Heart right ventricle (tissue), 16 donors: Measurements from ENCODE around the gene CHMP1A. TPM values are rescaled to one million over a fixed set of nuclear protein-coding genes. Genes with fewer than 3 reads are reported as not detected.
A peak's percentile ranks its signal among the peaks of the same experiment; 100 is the strongest.

Source experiments
- ATAC-seq, 8 donors: fragments of 200-7000 bp; cut with Tn5 transposase; one replicate each; pipeline ENCODE4 v1.9.1; 2020; ENCODE audit warnings: mild to moderate bottlenecking in 8 of 8, moderate library complexity in 8 of 8, moderate number of reproducible peaks in 1 of 8
- DNase-seq, 2 donors: peaks; one replicate each; pipeline ENCODE4 v3.0.0-alpha.2; 2020
- H3K27ac ChIP-seq, 10 donors: fragments of 200-600 bp; sonication (generic) in 2 of 10; one replicate each; pipeline versions ENCODE4 v1.5.0 to v1.8.0; 2020 to 2022; ENCODE audit warnings: mild to moderate bottlenecking in 3 of 10
- H3K27me3 ChIP-seq, 7 donors: fragments of 200-600 bp; one replicate each; pipeline ENCODE4 v1.8.0; 2021 to 2022; ENCODE audit warnings: mild to moderate bottlenecking in 2 of 7
- H3K36me3 ChIP-seq, 9 donors: fragments of 200-600 bp; sonication (generic) in 1 of 9; one replicate each; pipeline versions ENCODE4 v1.5.0 to v1.8.0; 2020 to 2022; ENCODE audit warnings: mild to moderate bottlenecking in 2 of 9
- H3K4me1 ChIP-seq, 9 donors: fragments of 200-600 bp; sonication (generic) in 1 of 9; one replicate each; pipeline versions ENCODE4 v1.5.0 to v1.8.0; 2020 to 2022; ENCODE audit warnings: mild to moderate bottlenecking in 4 of 9
- H3K4me3 ChIP-seq, 10 donors: fragments of 200-600 bp; sonication (generic) in 2 of 10; one replicate each; pipeline versions ENCODE4 v1.5.0 to v1.8.0; 2020 to 2022; ENCODE audit warnings: mild to moderate bottlenecking in 7 of 10, moderate library complexity in 2 of 10
- H3K9me3 ChIP-seq, 11 donors: fragments of 200-600 bp in 10 of 11; sonication (generic) in 2 of 11; one replicate each; pipeline versions ENCODE4 v1.5.0 to v1.8.0; 2013 to 2022; ENCODE audit warnings: mild to moderate bottlenecking in 2 of 11, control low read depth in 1 of 11, moderate library complexity in 1 of 11
- WGBS, 2 donors: extraction: QIAGEN DNeasy Blood & Tissue Kit; methylation state at CpG; one replicate each; pipeline ENCODE4 v1.1.7; 2013; ENCODE audit warnings: inconsistent platforms in 1 of 2; 5-methylcytosine and 5-hydroxymethylcytosine counted together
- intact Hi-C, 10 donors: fragments of 100-400 bp; cut with DNase I; formaldehyde crosslinking; loops; one replicate each; pipeline versions ENCODE4 v1.11.1 to v1.14.2; 2022
- polyA plus RNA-seq, 2 donors: library from polyadenylated mRNA; stranded (reverse); fragments of 200-250 nt; gene quantifications; one replicate each; pipeline ENCODE4 v1.2.3, GENCODE V29; 2013
- total RNA-seq, 10 donors: library from RNA; stranded (reverse); fragmentation: NEBNext Ultra II Directional in 3 of 10; extraction: Animal tissue kit (Norgen Biotek cat#: 25700) in 3 of 10; gene quantifications; one replicate each; pipeline versions ENCODE4 v1.2.1 to v1.2.4, GENCODE V29; 2021 to 2023
- TF ChIP-seq, protein P1 (sequence below), 9 donors: fragments of 200-600 bp; sonication (generic) in 2 of 9; IDR thresholded peaks; one replicate each; pipeline versions ENCODE4 v1.5.0 to v1.8.0; 2021 to 2022; ENCODE audit warnings: antibody characterized with exemption in 9 of 9, mild to moderate bottlenecking in 5 of 9, moderate library complexity in 1 of 9
- donor health status: Arrhythmogenic right ventricular cardiomyopathy.
- donor health status: ischemic (EF 13 %, LVEDD 7.1; RV severe dilation, severe dysfunction).
- donor health status: healthy with polysubstance abuse.
- donor health status: DM: no; HTN: yes; CAD: no.
- donor health status: DM: no; HTN: no; CAD: no.
- donor health status: ischemic (EF 25% LVEDD 6.9; RV normal size, moderate dysfunction).
- donor health status: ischemic (EF 25% LVEDD 5.7; RV mildly dilated, moderate dysfunction).
- donor health status: healthy.
- donor health status: DM: yes; HTN: yes; CAD: no.
- donor health status: Ischemic cardiomyopathy.
- donor health status: ischemic (EF 35%, LVEDD 5.7; RV mildly dilated, moderate dysfunction).
- donor health status: nonischemic (EF 11% LVEDD 7.7; RV severe dilation, severe dysfunction).
- donor health status: DM: yes; HTN: yes; CAD: no.
- donor health status: PGD.
- donor health status: ischemic (EF 29% LVEDD 5.4; RV normal size, mild dysfunction).
- donor health status: nonischemic (EF 23%, LVEDD 6.1; RV moderate dilation, normal function).

Gene CHMP1A
- total and polyA plus RNA-seq, 12 donors, result 30.6 to 71.4 (median 36.7) TPM

DNA sequence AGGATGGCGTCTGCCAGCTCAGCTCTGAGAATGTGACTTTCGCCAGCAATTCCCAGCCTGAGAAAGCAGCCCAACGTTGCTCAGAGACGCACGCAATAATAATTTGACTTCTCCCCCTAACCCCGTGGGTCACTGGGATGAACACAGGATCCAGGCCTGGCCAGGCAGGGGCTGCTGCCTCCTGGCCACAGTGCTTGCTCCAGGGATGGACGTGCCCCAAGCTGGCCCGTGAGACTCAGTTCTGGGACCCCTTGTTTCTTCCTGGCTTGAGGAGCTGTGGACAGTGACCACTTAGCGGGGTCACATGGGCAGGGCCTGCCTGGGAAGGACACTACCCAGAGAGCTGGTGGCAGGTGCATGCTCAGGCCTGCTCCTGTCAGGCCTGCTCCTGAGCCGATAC, 57.6 kb downstream of the CHMP1A start:
- intact Hi-C loops, result no loop called here
- ATAC-seq, result no peak
- WGBS, 2 donors, result 79 to 83% methylated on average over 10 of the region's 10 CpGs

DNA sequence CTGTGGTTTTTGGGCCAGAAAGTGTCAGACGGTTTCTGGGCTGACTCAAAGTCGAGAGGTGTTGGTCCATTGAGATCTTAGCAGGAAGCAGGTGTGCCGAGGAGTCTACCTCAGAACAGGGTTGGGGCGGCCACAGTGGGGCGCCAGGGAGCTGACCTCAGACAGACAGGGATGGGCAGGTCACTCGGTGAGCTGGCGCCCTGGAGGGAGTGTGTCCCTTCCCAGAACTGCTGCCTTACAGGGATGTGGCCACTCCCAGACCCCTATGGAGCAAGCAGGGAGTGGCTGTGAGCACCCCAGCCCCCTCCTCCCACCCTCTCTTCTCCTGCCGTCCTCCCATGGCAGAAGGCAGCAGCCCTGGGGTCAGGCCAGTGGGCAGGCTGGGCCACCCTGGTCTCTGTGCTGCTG, 58.1 kb downstream of the CHMP1A start:
- WGBS, 2 donors, result 44 to 45% methylated on average over 8 of the region's 8 CpGs
- peaks cover 0 to 14% (median 7%) of the 10 kb centered on the region in 9 donors for H3K4me1 ChIP-seq
- TF ChIP-seq, protein P1, sequence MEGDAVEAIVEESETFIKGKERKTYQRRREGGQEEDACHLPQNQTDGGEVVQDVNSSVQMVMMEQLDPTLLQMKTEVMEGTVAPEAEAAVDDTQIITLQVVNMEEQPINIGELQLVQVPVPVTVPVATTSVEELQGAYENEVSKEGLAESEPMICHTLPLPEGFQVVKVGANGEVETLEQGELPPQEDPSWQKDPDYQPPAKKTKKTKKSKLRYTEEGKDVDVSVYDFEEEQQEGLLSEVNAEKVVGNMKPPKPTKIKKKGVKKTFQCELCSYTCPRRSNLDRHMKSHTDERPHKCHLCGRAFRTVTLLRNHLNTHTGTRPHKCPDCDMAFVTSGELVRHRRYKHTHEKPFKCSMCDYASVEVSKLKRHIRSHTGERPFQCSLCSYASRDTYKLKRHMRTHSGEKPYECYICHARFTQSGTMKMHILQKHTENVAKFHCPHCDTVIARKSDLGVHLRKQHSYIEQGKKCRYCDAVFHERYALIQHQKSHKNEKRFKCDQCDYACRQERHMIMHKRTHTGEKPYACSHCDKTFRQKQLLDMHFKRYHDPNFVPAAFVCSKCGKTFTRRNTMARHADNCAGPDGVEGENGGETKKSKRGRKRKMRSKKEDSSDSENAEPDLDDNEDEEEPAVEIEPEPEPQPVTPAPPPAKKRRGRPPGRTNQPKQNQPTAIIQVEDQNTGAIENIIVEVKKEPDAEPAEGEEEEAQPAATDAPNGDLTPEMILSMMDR (IDR thresholded peaks at IDR 0.05), result peak in 2 of 9 donors; percentile 7 to 16
- ATAC-seq, result no peak
- intact Hi-C loops, result no loop called here
- H3K27ac ChIP-seq, result no peak overlapping the region
- H3K27me3 ChIP-seq, result peaks cover 0 to 12% (median 0%) of the 10 kb centered on the region in 7 donors
- no peaks in the 10 kb centered on the region for H3K9me3 ChIP-seq
- no peak overlapping the region for H3K4me3 ChIP-seq
- DNase-seq, result no peak
- no peaks in the 10 kb centered on the region for H3K36me3 ChIP-seq

More for the DNA sequence above, 57.6 kb downstream of the CHMP1A start:
- peaks cover 0 to 14% (median 7%) of the 10 kb centered on the region in 9 donors for H3K4me1 ChIP-seq
- no peaks in the 10 kb centered on the region for H3K9me3 ChIP-seq
- no peak overlapping the region for H3K4me3 ChIP-seq
- no peak overlapping the region for H3K27ac ChIP-seq
- no peaks in the 10 kb centered on the region for H3K36me3 ChIP-seq
- TF ChIP-seq, protein P1 (IDR thresholded peaks at IDR 0.05), result no peak
- H3K27me3 ChIP-seq, result peaks cover 0 to 15% (median 4%) of the 10 kb centered on the region in 7 donors
- DNase-seq, result no peak

DNA sequence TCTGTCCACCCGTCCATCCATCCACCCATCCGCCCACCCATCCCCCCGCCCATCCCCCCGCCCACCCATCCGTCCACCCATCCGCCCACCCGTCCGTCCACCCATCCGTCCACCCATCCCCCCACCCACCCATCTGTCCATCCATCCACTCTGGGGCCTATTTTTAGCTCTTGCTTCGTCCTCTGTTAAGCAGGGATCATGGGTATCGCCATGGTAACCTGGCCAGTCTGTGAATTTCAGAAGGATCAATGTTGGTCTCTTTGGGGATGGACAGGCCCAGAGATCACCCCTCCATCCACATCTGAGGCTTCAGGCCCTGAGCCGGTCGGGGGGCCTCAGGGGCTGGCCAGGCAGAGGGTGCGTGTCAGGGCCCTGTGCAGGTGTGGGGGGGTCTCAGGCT, 59.3 kb downstream of the CHMP1A start:
- Histone ChIP-seq H3K36me3 (no peaks in the 10 kb centered on the region), H3K9me3 (no peaks in the 10 kb centered on the region), H3K4me1 (peaks cover 0 to 14% (median 7%) of the 10 kb centered on the region in 9 donors), H3K27ac (no peak overlapping the region), H3K27me3 (peaks cover 0 to 11% (median 0%) of the 10 kb centered on the region in 7 donors), H3K4me3 (no peak overlapping the region)
- intact Hi-C loops, result no loop called here
- ATAC-seq (no peak), DNase-seq (no peak)
- WGBS, 2 donors, result 54 to 62% methylated on average over 10 to 14 of the region's 14 CpGs
- TF ChIP-seq, protein P1 (IDR thresholded peaks at IDR 0.05), result no peak

DNA sequence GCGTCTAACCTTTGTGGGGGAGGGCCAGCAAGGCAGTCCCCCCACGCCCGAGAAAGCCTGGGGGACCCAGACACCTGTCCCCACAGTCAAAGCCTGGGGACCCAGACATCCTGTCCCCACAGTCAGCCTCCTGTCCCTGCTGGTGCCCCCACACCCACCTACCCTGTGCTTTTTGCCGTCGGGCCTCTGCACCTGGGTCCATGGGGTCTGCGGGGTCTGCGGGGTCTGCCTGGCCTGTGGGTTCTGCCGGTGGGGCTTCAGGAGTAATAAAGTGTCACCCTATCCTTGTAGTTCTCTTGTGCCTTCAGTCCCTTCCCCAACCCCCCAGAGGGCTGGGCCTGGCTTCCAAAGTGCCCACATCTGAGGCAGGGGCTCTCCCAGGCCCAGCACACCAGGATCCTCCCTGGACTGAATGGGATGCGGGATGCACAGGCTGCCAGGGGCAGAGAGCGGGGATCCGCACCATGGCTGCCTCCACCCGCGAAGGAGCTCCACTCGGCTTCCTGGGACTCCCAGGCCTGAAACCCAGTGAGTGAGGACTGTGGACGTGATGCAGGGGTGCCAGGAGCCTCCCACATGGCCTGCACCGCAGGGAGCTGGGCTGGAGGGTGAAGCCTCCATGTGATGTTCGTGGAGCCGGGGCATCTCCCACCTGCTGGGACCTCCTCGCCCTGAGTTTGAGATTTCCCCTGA, 60.4 kb downstream of the CHMP1A start:
- 83 to 85% methylated on average over 19 of the region's 19 CpGs for WGBS, 2 donors

More for the DNA sequence above, 60.4 kb downstream of the CHMP1A start:
- H3K4me1 ChIP-seq, result peaks cover 0 to 3% (median 0%) of the 10 kb centered on the region in 9 donors
- peak in 1 of 8 donors; percentile 20 for ATAC-seq
- no peaks in the 10 kb centered on the region for H3K36me3 ChIP-seq
- H3K4me3 ChIP-seq, result no peak overlapping the region
- intact Hi-C loops, result no loop called here
- TF ChIP-seq, protein P1 (IDR thresholded peaks at IDR 0.05), result no peak
- H3K27me3 ChIP-seq, result peaks cover 0 to 4% (median 0%) of the 10 kb centered on the region in 7 donors
- DNase-seq, result no peak
- H3K9me3 ChIP-seq, result no peaks in the 10 kb centered on the region
- no peak overlapping the region for H3K27ac ChIP-seq
